Fibroblast of the conjunctiva (primary cell): Measurements from ENCODE around the gene SURF4.
"Not testable (repeated sequence)": the region's sequence is repeated elsewhere in the genome, so short reads cannot be mapped to it uniquely, and the experiment has no call there.

ENCODE experiments used
- DNase-seq: peaks from one replicate; pipeline ENCODE4 v3.0.0-alpha.2; 2010; ENCODE audit warnings: low read depth

Gene SURF4

GRCh38 chr9:133333566-133333965, 42.3 kb downstream of the SURF4 start:
- DNase-seq: no peak

- DNase-seq: no peak
Observed at GRCh38 chr9:133333011-133333410, 42.8 kb downstream of the SURF4 start.

GRCh38 chr9:133332381-133332730, 43.5 kb downstream of the SURF4 start:
- no peak for DNase-seq

- no peak for DNase-seq
Observed at GRCh38 chr9:133331641-133332380, 44.0 kb downstream of the SURF4 start.

GRCh38 chr9:133331221-133331620, 44.6 kb downstream of the SURF4 start:
- no peak for DNase-seq

- not testable (repeated sequence) for DNase-seq
Observed at GRCh38 chr9:133329306-133330156, 46.3 kb downstream of the SURF4 start.

- no peak for DNase-seq
Observed at GRCh38 chr9:133327834-133328484, 47.9 kb downstream of the SURF4 start.

- not testable (repeated sequence) for DNase-seq
Observed at GRCh38 chr9:133327021-133327420, 48.8 kb downstream of the SURF4 start.

GRCh38 chr9:133323991-133324703, 51.7 kb downstream of the SURF4 start:
- DNase-seq: no peak

GRCh38 chr9:133323211-133323610, 52.6 kb downstream of the SURF4 start:
- no peak for DNase-seq

GRCh38 chr9:133322701-133323100, 53.2 kb downstream of the SURF4 start:
- no peak for DNase-seq

- DNase-seq: no peak
Observed at GRCh38 chr9:133321411-133321935, 54.4 kb downstream of the SURF4 start.

- no peak for DNase-seq
Observed at GRCh38 chr9:133320421-133320881, 55.4 kb downstream of the SURF4 start.

- not testable (repeated sequence) for DNase-seq
Observed at GRCh38 chr9:133317551-133317950, 58.3 kb downstream of the SURF4 start.

- DNase-seq: no peak
Observed at GRCh38 chr9:133315997-133316396, 59.9 kb downstream of the SURF4 start.
